SH-SY5Y (cell line): ENCODE results near the gene GAB1.

Experiments
- GATA2 ChIP-seq: IDR thresholded peaks from 2 replicates; pipeline ENCODE4 v1.6.1; 2011; ENCODE audit warnings: mild to moderate bottlenecking, low read depth, low read length
- GATA3 ChIP-seq: IDR thresholded peaks from 2 replicates; pipeline ENCODE4 v1.6.1; 2011; ENCODE audit warnings: low read depth, mild to moderate bottlenecking, low read length, moderate library complexity

- no peak for TF ChIP-seq GATA2
- no peak for TF ChIP-seq GATA3
Measured at GRCh38 chr4:143441678-143442077, 105.0 kb downstream of the GAB1 start.
